ENCODE data around the gene LRRC38. TPM values are rescaled to one million over a fixed set of nuclear protein-coding genes. Genes with fewer than 3 reads are reported as not detected.

Gene LRRC38
- total and polyA plus RNA-seq, 2 donors (not counting 1 experiment from before 2014, with no cell fraction given): not detected

DNA sequence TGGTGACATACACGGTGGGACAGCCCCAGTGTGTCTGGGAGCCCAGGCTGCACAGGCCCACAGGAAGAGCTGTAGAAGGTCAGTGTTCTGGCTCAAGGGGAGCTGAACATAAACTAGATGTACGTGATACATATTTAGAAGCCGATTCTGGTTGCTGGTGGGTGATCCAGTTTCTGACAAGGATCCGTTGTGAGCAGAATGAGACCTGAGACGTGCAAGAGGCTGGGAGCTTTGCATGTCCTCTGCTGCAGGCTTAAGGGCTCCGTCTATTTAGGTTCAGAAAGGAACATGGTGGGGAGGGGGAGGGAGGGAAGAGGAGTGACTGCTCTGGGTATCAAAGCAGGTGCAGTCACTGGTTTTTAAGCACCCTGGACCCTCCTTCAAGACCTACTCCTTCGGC, 18.6 kb downstream of the LRRC38 start:
- no peak overlapping the region for H3K4me3 ChIP-seq (ENCODE audit: control extremely low read depth in 1 of 5, extremely low read depth in 1 of 5, insufficient read depth in 1 of 5, low read depth in 2 of 5, low read length in 4 of 5)
- ChIA-PET CTCF (no interaction called here), POLR2A (no interaction called here)
- H3K36me3 ChIP-seq (replicated peaks in 1 of 2; ENCODE audit: control extremely low read depth in 1 of 2, control insufficient read depth in 1 of 2, extremely low read depth in 1 of 2, insufficient read depth in 2 of 2, low read length in 1 of 2): no peaks in the 10 kb centered on the region
- peaks cover 25% of the 10 kb centered on the region for H3K27me3 Mint-ChIP-seq
- ATAC-seq (ENCODE audit: low read depth) (no peak), DNase-seq (no peak)
- H3K27ac ChIP-seq (ENCODE audit: low read length in 2 of 2): no peak overlapping the region
- H3K79me2 ChIP-seq (ENCODE audit: control insufficient read depth, insufficient read depth, low read length): no peaks in the 10 kb centered on the region
- H3K4me2 ChIP-seq (replicated peaks; ENCODE audit: low read depth, low read length, poor library complexity, severe bottlenecking): no peak overlapping the region
- no peaks in the 10 kb centered on the region for H4K20me1 ChIP-seq (ENCODE audit: control insufficient read depth, insufficient read depth, low read length, poor library complexity, severe bottlenecking)
- no peaks in the 10 kb centered on the region for H3K27me3 ChIP-seq (replicated peaks in 1 of 4; ENCODE audit: control extremely low read depth in 1 of 4, control insufficient read depth in 3 of 4, insufficient read depth in 4 of 4, low read length in 3 of 4)
- peaks cover 6% of the 10 kb centered on the region for H3K4me1 Mint-ChIP-seq
- no peaks in the 10 kb centered on the region for H3K9me3 Mint-ChIP-seq (ENCODE audit: insufficient read depth)
- intact Hi-C loops (cut with micrococcal nuclease): no loop called here
- no peak overlapping the region for H2AFZ ChIP-seq (ENCODE audit: insufficient read depth, low read depth, low read length, poor library complexity, severe bottlenecking)
- TF ChIP-seq, protein P1, sequence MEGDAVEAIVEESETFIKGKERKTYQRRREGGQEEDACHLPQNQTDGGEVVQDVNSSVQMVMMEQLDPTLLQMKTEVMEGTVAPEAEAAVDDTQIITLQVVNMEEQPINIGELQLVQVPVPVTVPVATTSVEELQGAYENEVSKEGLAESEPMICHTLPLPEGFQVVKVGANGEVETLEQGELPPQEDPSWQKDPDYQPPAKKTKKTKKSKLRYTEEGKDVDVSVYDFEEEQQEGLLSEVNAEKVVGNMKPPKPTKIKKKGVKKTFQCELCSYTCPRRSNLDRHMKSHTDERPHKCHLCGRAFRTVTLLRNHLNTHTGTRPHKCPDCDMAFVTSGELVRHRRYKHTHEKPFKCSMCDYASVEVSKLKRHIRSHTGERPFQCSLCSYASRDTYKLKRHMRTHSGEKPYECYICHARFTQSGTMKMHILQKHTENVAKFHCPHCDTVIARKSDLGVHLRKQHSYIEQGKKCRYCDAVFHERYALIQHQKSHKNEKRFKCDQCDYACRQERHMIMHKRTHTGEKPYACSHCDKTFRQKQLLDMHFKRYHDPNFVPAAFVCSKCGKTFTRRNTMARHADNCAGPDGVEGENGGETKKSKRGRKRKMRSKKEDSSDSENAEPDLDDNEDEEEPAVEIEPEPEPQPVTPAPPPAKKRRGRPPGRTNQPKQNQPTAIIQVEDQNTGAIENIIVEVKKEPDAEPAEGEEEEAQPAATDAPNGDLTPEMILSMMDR (IDR thresholded peaks at IDR 0.05): no peak
- TF ChIP-seq EZH2 (IDR thresholded peaks at IDR 0.05; ENCODE audit: borderline replicate concordance, insufficient read depth, low read depth, low read length, poor library complexity, severe bottlenecking): no peak
- no peak overlapping the region for H3K4me3 Mint-ChIP-seq
- H3K9ac ChIP-seq (ENCODE audit: low read length): no peak overlapping the region
- 81% methylated on average over 6 of the region's 7 CpGs for WGBS (ENCODE audit: insufficient coverage)
- no peaks in the 10 kb centered on the region for H3K9me3 ChIP-seq (ENCODE audit: control extremely low read depth in 1 of 3, control insufficient read depth in 2 of 3, insufficient read depth in 1 of 3, low read length in 2 of 3)
- no peak overlapping the region for H3K27ac Mint-ChIP-seq
- H3K4me1 ChIP-seq (ENCODE audit: control insufficient read depth in 2 of 2, insufficient read depth in 2 of 2, low read length in 2 of 2): no peaks in the 10 kb centered on the region

DNA sequence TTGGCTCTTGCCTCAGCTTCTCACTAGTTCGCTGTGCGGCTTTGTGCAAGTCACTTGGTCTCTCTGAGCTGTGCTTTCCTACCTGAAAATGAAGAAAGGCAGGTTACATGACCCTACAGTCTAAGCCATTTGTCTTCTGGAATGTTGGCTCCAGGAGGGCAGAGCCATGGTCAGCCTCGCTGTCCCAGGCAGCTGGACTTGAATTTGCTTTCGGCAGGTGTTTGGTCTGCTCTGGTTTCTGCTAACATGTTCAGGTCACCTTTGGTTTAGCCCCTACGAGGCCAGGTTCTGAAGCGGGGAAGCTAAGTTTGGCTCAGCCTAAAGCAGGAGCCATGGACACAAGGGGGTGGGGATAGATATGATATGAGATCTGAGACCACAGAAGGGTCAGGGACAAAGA, 19.1 kb downstream of the LRRC38 start:
- Histone ChIP-seq H3K4me3 (ENCODE audit: control extremely low read depth in 1 of 5, extremely low read depth in 1 of 5, insufficient read depth in 1 of 5, low read depth in 2 of 5, low read length in 4 of 5) (no peak overlapping the region), H3K27ac (ENCODE audit: low read length in 2 of 2) (no peak overlapping the region), H3K4me1 (ENCODE audit: control insufficient read depth in 2 of 2, insufficient read depth in 2 of 2, low read length in 2 of 2) (no peaks in the 10 kb centered on the region), H3K79me2 (ENCODE audit: control insufficient read depth, insufficient read depth, low read length) (no peaks in the 10 kb centered on the region), H3K4me2 (replicated peaks; ENCODE audit: low read depth, low read length, poor library complexity, severe bottlenecking) (no peak overlapping the region), H3K9me3 (ENCODE audit: control extremely low read depth in 1 of 3, control insufficient read depth in 2 of 3, insufficient read depth in 1 of 3, low read length in 2 of 3) (no peaks in the 10 kb centered on the region), H4K20me1 (ENCODE audit: control insufficient read depth, insufficient read depth, low read length, poor library complexity, severe bottlenecking) (no peaks in the 10 kb centered on the region), H3K27me3 (replicated peaks in 1 of 4; ENCODE audit: control extremely low read depth in 1 of 4, control insufficient read depth in 3 of 4, insufficient read depth in 4 of 4, low read length in 3 of 4) (no peaks in the 10 kb centered on the region), H2AFZ (ENCODE audit: insufficient read depth, low read depth, low read length, poor library complexity, severe bottlenecking) (no peak overlapping the region), H3K36me3 (replicated peaks in 1 of 2; ENCODE audit: control extremely low read depth in 1 of 2, control insufficient read depth in 1 of 2, extremely low read depth in 1 of 2, insufficient read depth in 2 of 2, low read length in 1 of 2) (no peaks in the 10 kb centered on the region), H3K9ac (ENCODE audit: low read length) (no peak overlapping the region)
- ATAC-seq (ENCODE audit: low read depth) (no peak), DNase-seq (no peak)
- H3K27me3 Mint-ChIP-seq: peaks cover 24% of the 10 kb centered on the region
- H3K9me3 Mint-ChIP-seq (ENCODE audit: insufficient read depth): no peaks in the 10 kb centered on the region
- H3K4me1 Mint-ChIP-seq: peaks cover 6% of the 10 kb centered on the region
- CTCF ChIA-PET: no interaction called here
- no peak overlapping the region for H3K27ac Mint-ChIP-seq
- 87% methylated on average over 6 of the region's 6 CpGs for WGBS (ENCODE audit: insufficient coverage)
- no peak overlapping the region for H3K4me3 Mint-ChIP-seq
- intact Hi-C loops (cut with micrococcal nuclease): no loop called here
- no peak for TF ChIP-seq EZH2 (IDR thresholded peaks at IDR 0.05; ENCODE audit: borderline replicate concordance, insufficient read depth, low read depth, low read length, poor library complexity, severe bottlenecking)
- TF ChIP-seq, protein P1 (IDR thresholded peaks at IDR 0.05): no peak
- POLR2A ChIA-PET: no interaction called here

All from B cell (primary cell).